B cell (primary cell): ENCODE measurements around the gene CTNNA3. TPM values are rescaled to one million over a fixed set of nuclear protein-coding genes. Genes with fewer than 3 reads are reported as not detected.

Experiments used
- ATAC-seq: fragments of 200-7000 bp; cut with Tn5 transposase; one replicate; pipeline ENCODE4 v1.10.0; 2021; ENCODE audit warnings: low read depth, mild to moderate bottlenecking, moderate number of reproducible peaks, moderate library complexity
- CTCF ChIA-PET: fragments of 350-600 bp; sonication (Branson Sonifier 250); formaldehyde crosslinking; loops from one replicate; lab custom pipeline; 2021; ENCODE audit warnings: antibody characterized with exemption, inconsistent platforms; lab: Charles Lee
- POLR2A ChIA-PET: fragments of 350-600 bp; sonication (Branson Sonifier 250); formaldehyde crosslinking; loops from one replicate; lab custom pipeline; 2021; ENCODE audit warnings: antibody characterized with exemption; lab: Charles Lee
- DNase-seq: peaks from one replicate; pipeline ENCODE4 v3.0.0; 2013
- H2AFZ ChIP-seq: 2 replicates; pipeline ENCODE4 v1.6.1; 2012; ENCODE audit warnings: mild to moderate bottlenecking, low read depth, low read length; ENCODE audit not compliant: insufficient read depth, poor library complexity, severe bottlenecking
- H3K27ac ChIP-seq, 2 donors: 1 replicate in 1 of 2; 2 replicates in 1 of 2; pipeline ENCODE4 v1.5.1; 2012 to 2013; ENCODE audit warnings: low read length in 2 of 2, mild to moderate bottlenecking in 2 of 2, moderate library complexity in 1 of 2
- H3K27me3 ChIP-seq, 4 experiments: fragments of 200-600 bp in 1 of 4; sonication (generic) in 1 of 4; replicated peaks in 1 of 4; 1 replicate in 2 of 4; 2 replicates in 2 of 4; pipeline versions ENCODE4 v1.6.1 to v1.7.0; 2013 to 2016; ENCODE audit warnings: low read length in 3 of 4, mild to moderate bottlenecking in 2 of 4, mixed read lengths in 1 of 4, moderate library complexity in 1 of 4; ENCODE audit not compliant: insufficient read depth in 4 of 4, control insufficient read depth in 3 of 4; ENCODE audit errors: control extremely low read depth in 1 of 4
- H3K36me3 ChIP-seq, 2 experiments: replicated peaks in 1 of 2; 1 replicate in 1 of 2; 2 replicates in 1 of 2; pipeline versions ENCODE4 v1.6.1 to v1.7.1; 2013; ENCODE audit warnings: low read length in 1 of 2; ENCODE audit not compliant: insufficient read depth in 2 of 2, control insufficient read depth in 1 of 2; ENCODE audit errors: control extremely low read depth in 1 of 2, extremely low read depth in 1 of 2
- H3K4me1 ChIP-seq, 2 donors: fragments of 200-600 bp in 1 of 2; sonication (generic) in 1 of 2; 1 replicate in 1 of 2; 2 replicates in 1 of 2; pipeline versions ENCODE4 v1.5.1 to v1.6.1; 2013 to 2017; ENCODE audit warnings: low read length in 2 of 2; ENCODE audit not compliant: control insufficient read depth in 2 of 2, insufficient read depth in 2 of 2
- H3K4me2 ChIP-seq: replicated peaks from 2 replicates; pipeline ENCODE3; 2012; ENCODE audit warnings: mild to moderate bottlenecking, low read depth, low read length; ENCODE audit not compliant: poor library complexity, severe bottlenecking
- H3K4me3 ChIP-seq, 5 experiments: fragments of 200-600 bp in 1 of 5; sonication (generic) in 1 of 5; 1 replicate in 3 of 5; 2 replicates in 2 of 5; pipeline versions ENCODE4 v1.5.1 to v1.7.0; 2011 to 2016; ENCODE audit warnings: low read length in 4 of 5, mild to moderate bottlenecking in 4 of 5, low read depth in 2 of 5, control low read depth in 1 of 5, moderate library complexity in 1 of 5; ENCODE audit not compliant: insufficient read depth in 1 of 5; ENCODE audit errors: control extremely low read depth in 1 of 5, extremely low read depth in 1 of 5
- H3K79me2 ChIP-seq: fragments of 200-600 bp; sonication (generic); one replicate; pipeline ENCODE4 v1.6.0; 2016; ENCODE audit warnings: low read length; ENCODE audit not compliant: control insufficient read depth, insufficient read depth
- H3K9ac ChIP-seq: fragments of 200-600 bp; sonication (generic); 2 replicates; pipeline ENCODE4 v1.6.1; 2017; ENCODE audit warnings: mild to moderate bottlenecking, low read length, moderate library complexity
- H3K9me3 ChIP-seq, 3 donors: one replicate each; pipeline versions ENCODE4 v1.6.1 to v1.7.1; 2013; ENCODE audit warnings: low read length in 2 of 3; ENCODE audit not compliant: control insufficient read depth in 2 of 3, insufficient read depth in 1 of 3; ENCODE audit errors: control extremely low read depth in 1 of 3
- H4K20me1 ChIP-seq: 2 replicates; pipeline ENCODE4 v1.6.0; 2012; ENCODE audit warnings: mild to moderate bottlenecking, low read length; ENCODE audit not compliant: insufficient read depth, control insufficient read depth, poor library complexity, severe bottlenecking
- H3K27ac Mint-ChIP-seq: one replicate; pipeline ENCODE4 v1.8.0; 2021; ENCODE audit warnings: mixed read lengths
- H3K27me3 Mint-ChIP-seq: one replicate; pipeline ENCODE4 v1.8.0; 2021; ENCODE audit warnings: mixed read lengths
- H3K4me1 Mint-ChIP-seq: one replicate; pipeline ENCODE4 v1.8.0; 2021; ENCODE audit warnings: mixed read lengths
- H3K4me3 Mint-ChIP-seq: one replicate; pipeline ENCODE4 v1.8.0; 2021; ENCODE audit warnings: mixed read lengths
- H3K9me3 Mint-ChIP-seq: one replicate; pipeline ENCODE4 v1.8.0; 2022; ENCODE audit warnings: mixed read lengths; ENCODE audit not compliant: insufficient read depth
- EZH2 ChIP-seq: IDR thresholded peaks from 2 replicates; pipeline ENCODE4 v1.6.1; 2012; ENCODE audit warnings: borderline replicate concordance, low read depth, mild to moderate bottlenecking, moderate library complexity, low read length; ENCODE audit not compliant: insufficient read depth, poor library complexity, severe bottlenecking
- WGBS: methylation state at CpG from one replicate; pipeline ENCODE4 v1.1.5; 2013; ENCODE audit warnings: missing lambda C conversion rate; ENCODE audit not compliant: insufficient coverage; 5-methylcytosine and 5-hydroxymethylcytosine counted together
- intact Hi-C: fragments of 100-400 bp; cut with micrococcal nuclease; formaldehyde crosslinking; loops from one replicate; pipeline ENCODE4 v1.10.0; 2022
- polyA plus RNA-seq: library from polyadenylated mRNA; depleted of rRNA; stranded (reverse); fragments of >200 nt; gene quantifications from 2 replicates; pipeline ENCODE4 v1.2.3, GENCODE V29; 2012
- total RNA-seq, 2 donors: library from RNA; stranded (reverse); fragments of 120-200 nt in 1 of 2; gene quantifications; 1 replicate in 1 of 2; 2 replicates in 1 of 2; pipeline versions ENCODE4 v1.2.3 to v1.2.4, GENCODE V29; 2013 to 2022
- TF ChIP-seq, protein P1 (sequence below): fragments of 200-600 bp; IDR thresholded peaks from one replicate; pipeline ENCODE4 v1.8.0; 2022; ENCODE audit warnings: antibody characterized with exemption, mild to moderate bottlenecking

Gene CTNNA3
- total and polyA plus RNA-seq, 2 donors (not counting 1 experiment from before 2014, with no cell fraction given): 0.01 TPM; not detected in 1

GRCh38 chr10:67386260-67386659 is 309.7 kb downstream of the CTNNA3 start:
- H3K4me1 Mint-ChIP-seq: no peaks in the 10 kb centered on the region
- TF ChIP-seq, protein P1, sequence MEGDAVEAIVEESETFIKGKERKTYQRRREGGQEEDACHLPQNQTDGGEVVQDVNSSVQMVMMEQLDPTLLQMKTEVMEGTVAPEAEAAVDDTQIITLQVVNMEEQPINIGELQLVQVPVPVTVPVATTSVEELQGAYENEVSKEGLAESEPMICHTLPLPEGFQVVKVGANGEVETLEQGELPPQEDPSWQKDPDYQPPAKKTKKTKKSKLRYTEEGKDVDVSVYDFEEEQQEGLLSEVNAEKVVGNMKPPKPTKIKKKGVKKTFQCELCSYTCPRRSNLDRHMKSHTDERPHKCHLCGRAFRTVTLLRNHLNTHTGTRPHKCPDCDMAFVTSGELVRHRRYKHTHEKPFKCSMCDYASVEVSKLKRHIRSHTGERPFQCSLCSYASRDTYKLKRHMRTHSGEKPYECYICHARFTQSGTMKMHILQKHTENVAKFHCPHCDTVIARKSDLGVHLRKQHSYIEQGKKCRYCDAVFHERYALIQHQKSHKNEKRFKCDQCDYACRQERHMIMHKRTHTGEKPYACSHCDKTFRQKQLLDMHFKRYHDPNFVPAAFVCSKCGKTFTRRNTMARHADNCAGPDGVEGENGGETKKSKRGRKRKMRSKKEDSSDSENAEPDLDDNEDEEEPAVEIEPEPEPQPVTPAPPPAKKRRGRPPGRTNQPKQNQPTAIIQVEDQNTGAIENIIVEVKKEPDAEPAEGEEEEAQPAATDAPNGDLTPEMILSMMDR: no peak
- TF ChIP-seq EZH2: no peak
- H3K79me2 ChIP-seq: no peaks in the 10 kb centered on the region
- no peak overlapping the region for H2AFZ ChIP-seq
- H3K9me3 Mint-ChIP-seq: no peaks in the 10 kb centered on the region
- intact Hi-C loops: no loop called here
- no peaks in the 10 kb centered on the region for H3K9me3 ChIP-seq
- CTCF ChIA-PET: no interaction called here
- WGBS: 100% methylated on average over 2 of the region's 3 CpGs
- H4K20me1 ChIP-seq: no peaks in the 10 kb centered on the region
- H3K4me1 ChIP-seq: no peaks in the 10 kb centered on the region
- DNase-seq: no peak
- no peaks in the 10 kb centered on the region for H3K36me3 ChIP-seq
- H3K27me3 ChIP-seq: no peaks in the 10 kb centered on the region
- POLR2A ChIA-PET: no interaction called here
- no peak overlapping the region for H3K27ac Mint-ChIP-seq
- H3K4me3 Mint-ChIP-seq: no peak overlapping the region
- H3K9ac ChIP-seq: no peak overlapping the region
- no peak overlapping the region for H3K27ac ChIP-seq
- no peak for ATAC-seq
- H3K27me3 Mint-ChIP-seq: peaks cover 7% of the 10 kb centered on the region
- H3K4me3 ChIP-seq: no peak overlapping the region
- no peak overlapping the region for H3K4me2 ChIP-seq

DNA sequence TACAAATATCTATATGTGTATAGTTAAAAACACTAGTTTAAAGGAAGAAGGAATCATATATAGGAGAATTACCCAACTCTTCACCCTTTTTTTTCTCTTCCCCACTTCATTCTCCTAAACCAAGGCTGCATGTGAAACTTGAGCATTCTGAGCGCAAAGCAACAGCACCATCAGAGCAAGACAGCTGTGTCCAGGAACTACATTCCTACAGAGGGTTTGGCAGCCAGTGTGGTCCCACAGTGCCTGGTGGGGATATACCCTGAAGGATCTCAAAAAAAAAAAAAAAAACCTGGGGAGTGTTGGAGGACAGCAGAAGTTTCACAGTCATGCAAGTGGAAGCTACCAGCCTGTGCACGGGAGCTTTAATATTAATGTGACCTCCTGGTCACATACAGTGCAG is 310.4 kb downstream of the CTNNA3 start:
- Histone ChIP-seq H4K20me1 (no peaks in the 10 kb centered on the region), H3K4me1 (no peaks in the 10 kb centered on the region), H2AFZ (no peak overlapping the region), H3K27ac (no peak overlapping the region), H3K36me3 (no peaks in the 10 kb centered on the region), H3K27me3 (no peaks in the 10 kb centered on the region), H3K9ac (no peak overlapping the region), H3K4me3 (no peak overlapping the region), H3K79me2 (no peaks in the 10 kb centered on the region), H3K9me3 (no peaks in the 10 kb centered on the region), H3K4me2 (no peak overlapping the region)
- H3K27ac Mint-ChIP-seq: no peak overlapping the region
- intact Hi-C loops: no loop called here
- no peak for TF ChIP-seq EZH2
- TF ChIP-seq, protein P1: no peak
- CTCF ChIA-PET: no interaction called here
- no peaks in the 10 kb centered on the region for H3K9me3 Mint-ChIP-seq
- no CpG with 5 or more reads among the region's 2 CpGs for WGBS
- no peak overlapping the region for H3K4me3 Mint-ChIP-seq
- H3K4me1 Mint-ChIP-seq: no peaks in the 10 kb centered on the region
- DNase-seq: no peak
- peaks cover 7% of the 10 kb centered on the region for H3K27me3 Mint-ChIP-seq
- ATAC-seq: no peak
- POLR2A ChIA-PET: no interaction called here
